ENCODE measurements around the gene IFITM1. TPM values are rescaled to one million over a fixed set of nuclear protein-coding genes. Genes with fewer than 3 reads are reported as not detected.
"Not testable (repeated sequence)": the region's sequence is repeated elsewhere in the genome, so short reads cannot be mapped to it uniquely, and the experiment has no call there.

The IFITM1 gene
- total RNA-seq, 1 experiment from 2014 or later, result 1,883 TPM

DNA sequence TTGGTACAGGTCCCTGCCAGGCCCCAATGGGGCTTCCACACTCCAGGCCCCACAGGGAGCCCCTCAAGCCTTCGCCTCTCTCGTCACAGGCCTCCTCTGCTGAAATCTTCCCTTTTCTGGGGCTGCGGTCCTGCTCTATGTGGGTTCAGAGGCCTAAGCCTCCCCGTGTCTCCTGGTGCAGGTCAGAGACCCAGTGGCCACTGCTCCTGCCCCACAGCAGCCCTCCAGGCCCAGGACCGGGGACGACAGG is 12.7 kb downstream of the IFITM1 start:
- no peak for DNase-seq (ENCODE audit: low read depth)

DNA sequence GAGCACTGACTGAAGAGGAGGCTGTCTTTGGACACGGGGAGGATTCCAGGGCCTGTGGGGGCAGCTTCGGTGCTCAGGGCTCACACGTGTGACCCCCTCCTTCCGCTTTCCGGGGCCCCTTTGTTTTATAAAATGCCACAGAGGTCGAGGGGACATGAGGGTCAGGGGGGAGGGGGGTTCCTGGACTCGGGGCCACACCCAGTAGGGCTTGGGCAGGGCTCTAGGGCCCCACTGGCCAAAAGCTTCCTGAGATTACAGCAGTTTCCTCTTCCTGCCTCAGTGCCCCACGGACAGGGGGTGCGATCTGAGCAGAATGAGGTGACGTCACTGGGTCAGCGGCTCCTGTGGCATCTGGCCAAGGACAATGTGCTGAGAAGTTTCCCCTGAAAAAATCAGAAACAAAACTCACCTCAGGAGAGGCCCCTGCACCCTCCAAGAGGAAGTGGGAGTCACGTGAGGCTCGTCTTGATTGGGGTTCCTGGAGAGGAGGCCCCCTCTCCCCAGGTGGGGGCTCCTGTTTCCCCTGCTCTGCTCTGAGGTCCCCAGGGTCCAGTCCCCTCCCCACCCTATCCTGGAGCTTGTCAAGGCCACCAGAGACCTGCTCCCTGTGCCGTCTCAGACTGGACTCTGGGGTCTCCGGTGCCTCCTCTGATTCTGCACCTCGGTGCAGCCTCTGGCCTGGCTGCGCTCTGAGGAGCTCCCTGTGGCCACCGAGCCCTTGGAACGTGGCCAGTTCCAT is 13.2 kb downstream of the IFITM1 start:
- DNase-seq (ENCODE audit: low read depth), result no peak

DNA sequence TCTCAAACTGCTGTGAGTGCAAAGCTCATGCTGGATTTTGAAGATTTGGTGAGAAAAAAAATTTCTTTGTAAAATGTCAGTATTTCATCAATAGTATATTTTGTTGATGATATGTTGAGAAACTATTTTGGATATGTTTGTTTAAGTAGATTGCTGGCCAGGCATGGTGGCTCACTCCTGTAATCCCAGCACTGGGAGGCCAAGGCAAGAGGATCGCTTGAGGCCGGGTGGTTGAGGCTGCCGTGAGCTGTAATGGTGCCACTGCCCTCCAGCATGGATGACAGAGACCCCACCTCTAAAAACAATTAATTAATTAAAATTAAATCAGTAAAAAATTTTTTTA is 13.7 kb downstream of the IFITM1 start:
- DNase-seq (ENCODE audit: low read depth), result no peak

DNA sequence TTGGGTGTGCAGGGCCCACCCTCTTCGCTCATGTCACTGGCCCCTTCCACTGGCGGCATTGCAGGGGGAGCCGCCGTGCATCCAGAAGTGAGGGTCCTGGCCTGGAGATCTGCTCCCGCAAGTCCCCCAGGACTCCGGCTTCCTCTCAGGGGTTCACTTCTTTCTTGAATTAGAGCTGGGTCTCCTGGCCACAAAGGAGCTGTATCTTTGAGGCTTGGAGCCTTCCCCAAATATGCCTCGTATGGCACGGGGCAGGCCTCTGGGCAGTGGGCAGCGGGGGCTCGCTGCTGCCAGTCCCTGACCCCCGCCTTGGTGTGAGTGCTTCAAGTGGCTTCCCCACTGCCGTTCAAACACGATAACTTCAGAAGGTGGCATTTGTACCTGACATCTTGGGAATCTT is 14.2 kb downstream of the IFITM1 start:
- no peak for DNase-seq (ENCODE audit: low read depth)

DNA sequence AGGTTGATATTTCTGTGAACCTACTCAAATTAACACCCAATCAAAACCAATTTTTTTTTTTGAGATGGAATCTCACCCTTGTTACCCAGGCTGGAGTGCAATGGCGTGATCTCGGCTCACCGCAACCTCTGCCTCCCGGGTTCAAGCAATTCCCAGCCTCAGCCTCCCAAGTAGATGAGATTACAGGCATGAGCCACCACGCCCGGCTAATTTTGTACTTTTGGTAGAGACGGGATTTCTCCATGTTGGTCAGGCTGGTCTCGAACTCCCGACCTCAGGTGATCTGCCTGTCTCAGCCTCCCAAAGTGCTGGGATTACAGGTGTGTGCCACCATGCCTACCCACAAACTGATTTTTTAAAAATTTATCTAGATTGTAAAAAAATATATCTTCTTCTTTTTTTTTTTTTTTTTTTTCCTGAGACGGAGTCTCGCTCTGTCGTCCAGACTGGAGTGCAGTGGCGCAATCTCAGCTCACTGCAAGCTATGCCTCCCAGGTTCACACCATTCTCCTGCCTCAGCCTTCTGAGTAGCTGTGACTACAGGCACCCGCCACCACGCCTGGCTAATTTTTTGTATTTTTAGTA is 14.8 kb downstream of the IFITM1 start:
- DNase-seq (ENCODE audit: low read depth), result not testable (repeated sequence)

DNA sequence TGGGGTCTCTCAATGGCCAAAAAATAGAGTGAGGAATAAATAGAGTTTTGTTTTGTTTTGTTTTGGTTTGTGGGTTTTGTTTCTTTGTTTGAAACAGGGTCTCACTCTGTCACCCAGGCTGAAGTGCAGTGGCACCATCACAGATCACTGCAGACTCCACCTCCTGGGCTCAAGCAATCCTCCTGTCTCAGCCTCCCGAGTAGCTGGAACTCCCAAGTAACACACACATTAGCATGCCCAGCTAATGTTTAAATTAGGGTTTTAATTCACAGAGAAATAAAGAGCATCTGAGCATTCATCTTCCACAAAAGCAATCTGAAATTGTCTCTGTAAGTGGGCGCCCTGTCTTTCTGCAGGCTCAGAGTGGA is 16.0 kb downstream of the IFITM1 start:
- DNase-seq (ENCODE audit: low read depth), result no peak

DNA sequence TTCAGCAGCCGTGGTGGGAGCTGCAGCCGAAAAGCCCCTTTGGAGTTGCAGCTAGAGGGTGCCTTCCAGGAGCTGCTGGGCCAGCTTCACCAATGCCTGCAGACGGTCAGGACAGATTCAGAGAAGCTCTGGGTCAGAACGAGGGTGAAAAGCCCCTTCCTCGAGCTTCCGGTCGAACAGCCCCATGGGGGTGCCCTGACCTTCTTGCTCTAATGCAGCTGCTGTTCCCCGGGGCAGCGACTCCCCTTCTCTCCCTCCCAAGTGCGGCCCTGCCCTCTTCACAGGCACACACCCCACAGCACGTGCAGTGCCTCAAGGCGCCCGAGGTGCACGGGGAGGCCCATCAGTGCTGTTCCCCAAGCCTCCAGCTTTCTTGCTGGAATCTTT is 16.5 kb downstream of the IFITM1 start:
- no peak for DNase-seq (ENCODE audit: low read depth)

DNA sequence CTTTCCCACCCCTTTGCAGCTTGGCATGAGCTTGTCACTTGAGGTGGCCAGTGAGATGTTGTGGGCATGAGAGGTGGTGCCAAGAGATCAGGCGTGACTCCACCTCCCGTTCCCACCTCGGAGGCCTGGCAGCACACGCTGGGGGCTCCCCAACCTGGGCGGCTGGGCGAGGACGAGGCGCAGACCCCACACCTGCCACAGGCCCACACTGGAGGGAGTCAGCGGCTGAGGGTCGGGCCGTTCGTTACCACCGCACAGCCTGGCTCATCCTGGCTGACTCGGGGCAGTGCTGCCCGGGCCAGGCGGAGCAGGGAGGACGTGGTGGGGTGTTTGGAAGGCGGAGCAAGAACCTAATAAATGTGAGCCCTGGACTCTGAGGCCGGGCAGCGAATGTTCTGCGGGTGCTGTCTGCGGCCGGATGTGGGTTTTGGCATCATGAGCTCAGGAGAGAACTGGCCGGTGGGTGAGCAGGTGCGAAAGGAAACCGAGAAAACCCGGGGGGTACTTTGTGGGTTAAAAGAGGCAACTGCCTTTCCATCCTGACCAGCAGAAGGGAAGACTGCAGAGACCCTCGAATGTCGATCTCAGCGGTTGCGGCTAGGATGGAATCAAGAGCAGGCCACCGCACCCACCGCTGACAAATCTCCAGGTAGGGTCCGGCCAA is 17.0 kb downstream of the IFITM1 start:
- no peak for DNase-seq (ENCODE audit: low read depth)

DNA sequence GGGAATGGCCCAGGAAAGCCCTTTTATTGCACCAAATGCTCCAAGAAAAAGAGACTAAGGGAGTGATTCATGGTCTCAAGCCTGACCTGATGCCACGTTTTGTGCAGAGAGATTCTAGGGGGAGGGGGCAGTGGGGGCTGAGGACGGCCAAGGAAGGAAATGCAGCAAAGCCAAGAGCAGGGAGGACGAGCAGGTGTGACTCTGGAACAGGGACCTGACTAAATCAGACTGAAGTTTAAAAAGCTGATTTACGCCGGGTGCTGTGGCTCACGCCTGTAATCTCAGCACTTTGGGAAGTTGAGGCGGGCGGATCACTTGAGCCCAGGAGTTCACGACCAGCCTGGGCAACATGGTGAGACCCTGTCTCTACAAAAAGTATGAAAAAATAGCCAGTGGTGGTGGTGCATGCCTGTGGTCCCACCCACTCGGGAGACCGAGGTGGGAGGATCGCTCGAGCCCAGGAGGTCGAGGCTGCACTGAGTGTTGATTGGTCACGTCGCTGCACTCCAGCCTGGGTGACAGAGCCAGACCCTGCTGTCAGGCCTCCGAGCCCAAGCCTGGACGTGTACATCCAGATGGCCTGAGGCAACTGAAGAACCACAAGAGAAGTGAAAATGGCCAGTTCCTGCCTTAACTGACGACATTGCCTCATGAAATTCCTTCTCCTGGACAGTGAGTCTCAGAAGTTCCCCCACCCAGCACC is 17.7 kb downstream of the IFITM1 start:
- DNase-seq (ENCODE audit: low read depth), result no peak

DNA sequence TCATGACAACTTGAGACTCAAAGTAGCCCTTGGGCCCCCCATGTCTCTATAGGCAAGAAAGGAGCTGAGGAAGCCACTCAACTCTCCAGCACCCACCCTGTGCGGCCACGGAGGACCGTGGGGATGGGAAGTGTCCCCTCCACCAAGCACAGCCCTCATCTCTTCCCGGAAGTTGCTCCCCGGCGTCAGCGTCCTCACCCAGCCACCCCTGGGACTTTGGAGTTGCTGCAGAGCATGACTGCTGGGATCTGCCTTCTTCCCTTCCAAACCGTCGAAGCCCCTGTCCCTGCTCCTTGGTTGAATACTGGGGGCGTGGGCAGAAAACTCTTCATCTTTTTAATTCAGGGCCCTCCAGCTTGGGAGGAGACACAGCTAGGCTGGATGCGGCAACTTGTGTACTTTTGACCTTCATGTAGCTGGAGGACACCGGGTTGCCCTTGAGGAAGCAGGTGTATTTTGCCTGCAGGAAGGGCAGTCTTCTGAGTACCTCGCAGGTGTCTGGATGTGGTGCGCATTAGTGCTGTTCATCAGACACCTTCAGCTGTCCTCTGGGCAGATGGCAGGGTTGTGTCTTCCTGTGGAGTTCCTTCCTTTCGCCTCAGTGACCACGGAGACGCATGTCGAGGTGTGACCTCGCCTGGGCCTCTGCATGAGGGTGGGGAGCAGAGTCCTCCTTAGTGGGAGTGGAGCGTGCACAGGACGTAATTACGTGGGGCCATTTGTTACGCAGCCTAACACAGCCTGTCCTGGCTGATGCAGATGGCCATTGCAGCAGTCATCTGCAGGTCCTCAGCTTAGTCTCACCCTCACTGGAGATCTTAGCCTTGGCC is 19.0 kb downstream of the IFITM1 start:
- no peak for DNase-seq (ENCODE audit: low read depth)

DNA sequence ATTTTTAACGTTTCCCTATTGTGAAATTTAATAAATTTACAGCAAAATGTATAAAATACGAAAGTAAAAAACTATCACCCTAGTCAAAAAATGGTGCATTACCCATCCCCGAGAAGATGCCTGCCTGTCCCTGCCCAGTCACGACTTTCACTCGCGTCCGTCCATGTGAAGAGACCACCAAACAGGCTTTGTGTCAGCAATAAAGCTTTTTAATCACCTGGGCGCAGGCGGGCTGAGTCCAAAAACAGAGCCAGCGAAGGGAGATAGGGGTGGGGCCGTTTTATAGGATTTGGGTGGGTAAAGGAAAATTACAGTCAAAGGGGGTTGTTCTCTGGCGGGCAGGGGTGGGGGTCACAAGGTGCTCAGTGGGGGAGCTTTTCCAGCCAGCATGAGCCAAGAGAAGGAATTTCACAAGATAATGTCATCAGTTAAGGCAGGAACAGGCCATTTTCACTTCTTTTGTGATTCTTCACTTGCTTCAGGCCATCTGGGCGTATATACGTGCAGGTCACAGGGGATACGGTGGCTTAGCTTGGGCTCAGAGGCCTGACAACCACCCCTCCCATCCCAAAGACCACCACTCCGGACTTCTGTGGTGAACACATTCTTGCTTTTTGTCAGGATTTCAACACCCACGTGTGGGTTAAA is 19.9 kb downstream of the IFITM1 start:
- DNase-seq (ENCODE audit: low read depth), result not testable (repeated sequence)

DNA sequence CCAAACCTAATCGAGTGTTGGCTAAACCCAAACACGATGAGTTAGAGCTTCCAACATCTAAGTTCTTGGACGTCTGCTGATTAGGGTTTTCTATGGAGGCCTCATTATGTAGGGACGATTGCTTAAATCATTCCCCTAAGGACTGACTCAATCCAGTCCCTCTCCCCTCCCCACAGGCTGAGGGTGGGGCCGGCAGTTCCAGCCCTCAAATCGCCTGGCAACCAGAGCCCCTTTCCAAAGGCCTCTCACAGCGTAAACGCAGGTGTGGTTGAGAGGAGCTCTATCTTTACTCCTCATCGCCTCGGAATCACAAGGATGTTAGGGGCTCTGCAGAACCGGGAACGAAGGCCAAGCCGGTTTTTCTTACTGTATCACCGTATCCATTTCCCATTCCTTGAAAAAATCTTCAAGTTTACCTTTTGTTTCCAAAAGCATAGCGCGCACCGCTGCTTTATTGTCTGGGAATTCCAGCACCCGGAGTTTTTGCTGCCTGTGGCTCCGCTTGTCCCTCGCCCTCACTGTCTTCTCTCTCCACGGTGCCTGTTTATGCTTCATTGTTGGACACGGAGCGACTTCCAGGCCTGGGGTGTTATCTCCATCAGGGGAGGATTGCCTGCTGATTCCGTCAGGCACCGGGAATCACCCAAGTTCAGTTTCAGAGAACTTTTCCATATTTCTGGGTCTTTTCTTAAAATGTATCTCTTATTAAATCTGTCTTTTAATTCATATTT is 20.6 kb downstream of the IFITM1 start:
- DNase-seq (ENCODE audit: low read depth), result no peak

DNA sequence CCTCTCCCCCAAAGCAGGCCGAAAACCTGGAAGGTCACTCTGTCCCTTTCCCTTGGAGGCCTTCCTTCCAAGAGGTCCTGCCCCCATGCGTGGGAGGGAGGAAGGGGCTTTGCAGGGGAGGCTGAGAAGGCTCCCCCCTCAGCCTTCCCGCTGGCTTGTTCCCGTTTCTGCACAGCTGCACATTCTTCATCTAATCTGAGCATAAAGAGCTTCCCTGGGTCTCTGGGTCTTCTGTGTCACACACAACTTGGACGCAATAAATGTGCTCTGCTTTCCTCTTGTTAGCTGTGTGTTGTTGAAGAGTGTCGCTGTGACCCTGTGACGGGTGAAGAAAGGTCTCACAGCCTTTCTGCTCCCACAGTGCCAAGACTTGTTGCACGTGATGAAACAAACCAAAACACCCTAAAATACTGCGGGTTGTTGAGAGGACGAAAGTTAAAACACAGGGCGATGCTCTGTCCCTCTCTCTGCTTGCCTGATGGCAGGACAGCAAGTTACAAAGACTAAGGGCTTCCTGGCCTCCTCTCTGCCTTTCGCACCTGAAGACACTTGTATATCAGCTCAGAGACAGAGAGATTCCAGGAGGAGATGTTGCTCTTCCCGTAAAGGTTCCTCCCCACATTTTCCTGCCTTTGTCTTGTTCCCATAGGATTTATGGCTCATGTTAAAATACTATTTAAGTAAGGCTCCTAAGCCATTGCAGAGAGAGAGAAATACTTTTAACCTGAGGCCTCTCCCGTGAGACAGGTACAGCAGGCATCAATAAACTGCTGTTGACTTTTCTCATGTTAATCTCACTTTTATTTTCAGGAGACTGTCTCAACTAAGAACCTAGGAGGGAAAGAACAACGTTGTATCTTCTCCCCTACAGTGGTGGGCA is 22.2 kb downstream of the IFITM1 start:
- DNase-seq (ENCODE audit: low read depth), result no peak

DNA sequence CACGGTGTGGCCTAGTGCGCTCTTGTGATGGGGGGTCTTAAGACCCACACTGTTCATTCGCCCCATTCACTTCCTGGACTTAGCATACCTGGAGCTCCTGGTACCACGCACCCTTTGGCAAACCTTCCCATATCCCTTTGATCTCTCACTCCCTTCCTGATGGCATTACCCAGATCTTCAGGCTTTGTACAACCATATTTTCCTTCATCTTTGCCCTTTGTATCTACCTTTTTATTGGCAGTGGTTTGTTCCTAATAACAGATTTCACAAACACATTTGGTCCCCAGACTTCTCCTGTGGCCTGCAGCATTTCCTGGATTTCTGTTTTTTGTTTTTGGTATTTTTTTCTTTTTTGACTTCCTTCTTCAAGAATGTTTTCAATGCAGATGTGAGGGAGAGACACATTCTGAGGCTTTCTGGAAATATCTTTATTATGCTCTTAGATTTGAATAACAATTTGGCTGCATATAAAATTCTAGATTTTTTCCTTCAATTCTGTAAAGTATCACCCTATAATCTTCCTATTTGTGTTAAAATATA is 22.9 kb downstream of the IFITM1 start:
- DNase-seq (ENCODE audit: low read depth), result no peak

DNA sequence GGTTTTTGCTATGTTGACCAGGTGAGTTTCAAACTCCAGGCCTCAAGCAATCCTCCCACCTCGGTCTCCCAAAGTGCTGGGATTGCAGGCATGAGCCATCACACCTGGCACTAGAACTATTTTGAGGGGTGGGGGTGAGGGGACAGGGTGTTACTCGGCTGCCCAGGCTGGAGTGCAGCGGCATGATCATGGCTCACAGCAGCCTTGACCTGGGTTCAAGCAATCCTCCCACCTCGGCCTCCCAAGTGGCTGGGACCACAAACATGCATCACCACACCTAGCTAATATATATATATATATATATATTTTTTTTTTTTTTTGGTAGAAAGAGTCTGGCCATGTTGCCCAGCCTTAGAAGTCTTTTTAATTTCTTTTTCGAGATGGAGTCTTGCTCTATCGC is 23.9 kb downstream of the IFITM1 start:
- no peak for DNase-seq (ENCODE audit: low read depth)

DNA sequence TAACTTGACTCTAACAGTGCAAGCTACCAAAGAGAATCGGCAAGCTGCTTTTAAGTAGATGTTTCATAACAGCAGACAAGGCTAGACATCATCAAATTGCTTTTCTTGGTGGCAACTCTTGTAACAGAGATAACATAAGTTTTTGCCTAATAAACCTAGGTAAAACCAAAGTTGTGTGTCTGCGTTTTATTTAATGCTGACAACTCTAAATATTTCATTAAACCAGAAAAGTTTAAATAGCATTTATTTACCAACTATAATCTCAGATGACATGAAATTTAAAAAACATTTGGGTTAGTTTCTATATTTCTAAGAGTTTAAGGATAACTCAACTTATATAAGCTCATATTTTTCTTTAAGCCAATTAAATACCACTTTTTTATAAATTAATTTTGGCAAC is 26.1 kb downstream of the IFITM1 start:
- no peak for DNase-seq (ENCODE audit: low read depth)

DNA sequence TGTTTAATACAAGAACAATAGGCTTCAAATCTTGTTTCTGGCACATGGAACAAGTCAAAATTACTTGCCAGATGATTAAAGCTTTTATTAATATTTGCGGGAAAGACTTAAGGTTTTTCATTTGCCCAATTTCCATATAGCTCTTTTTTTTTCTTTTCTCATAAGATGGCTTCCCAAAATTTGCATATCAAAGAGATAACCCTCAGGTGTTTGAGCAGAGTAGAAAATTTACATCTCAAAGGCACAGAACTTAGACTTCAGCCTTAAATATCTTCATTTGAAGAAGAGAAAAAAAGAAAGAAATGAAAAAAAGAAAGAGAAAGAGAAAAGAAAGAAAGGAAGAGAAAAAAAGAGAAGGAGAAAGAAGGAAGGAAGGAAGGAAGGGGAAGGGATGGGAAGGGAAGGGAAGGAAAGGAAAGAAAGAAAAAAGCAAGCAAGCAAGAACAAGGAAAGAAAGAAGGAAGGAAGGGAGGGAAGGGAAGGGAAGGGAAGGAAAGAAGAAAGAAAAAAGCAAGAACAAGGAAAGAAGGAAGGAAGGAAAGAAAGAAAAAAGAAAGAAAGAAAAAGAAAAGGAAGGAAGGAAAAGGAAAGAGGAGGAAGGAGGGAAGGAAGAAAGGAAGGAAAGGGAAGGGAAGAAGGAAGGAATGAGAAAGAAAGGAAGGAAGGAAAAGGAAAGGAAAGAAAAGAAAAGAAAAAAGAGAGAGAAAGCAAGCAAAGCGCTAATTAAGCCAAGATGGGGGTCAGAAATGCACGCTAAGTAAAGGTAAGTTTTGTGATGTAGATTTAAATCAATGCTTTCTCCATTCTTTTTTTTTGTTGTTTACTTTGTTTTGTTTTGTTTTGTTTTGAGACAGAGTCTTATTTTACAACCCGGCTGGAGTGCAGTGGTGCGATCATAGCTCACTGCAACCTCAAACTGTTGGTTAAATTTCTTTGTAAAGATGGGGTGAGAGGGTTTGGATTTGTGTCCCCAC is 27.0 kb downstream of the IFITM1 start:
- no peak for DNase-seq (ENCODE audit: low read depth)

DNA sequence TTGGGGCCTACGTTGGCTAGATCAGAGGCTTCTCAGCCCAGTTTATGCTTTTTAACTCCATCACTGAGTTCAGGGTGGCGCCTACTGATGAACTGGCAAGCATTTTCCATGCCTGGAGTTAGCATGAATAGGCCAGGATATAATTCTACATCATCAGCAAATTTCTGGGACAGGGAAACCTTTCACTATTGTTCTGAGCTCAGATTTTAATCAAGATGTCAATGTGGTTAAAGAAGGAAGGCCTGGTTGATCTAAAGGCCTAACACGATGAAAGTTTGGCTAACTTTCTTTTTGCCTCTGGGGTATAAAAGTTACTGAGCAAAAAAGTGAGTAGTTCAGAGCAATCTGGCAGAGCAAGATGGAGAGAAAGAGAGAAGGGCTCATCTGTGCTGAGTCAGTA is 28.5 kb downstream of the IFITM1 start:
- peak; percentile 40 for DNase-seq (ENCODE audit: low read depth)
